ENCODE results near the gene TMEM255B.
"Not testable (repeated sequence)": the region's sequence is repeated elsewhere in the genome, so short reads cannot be mapped to it uniquely, and the experiment has no call there.

- TF ChIP-seq USF2 (IDR thresholded peaks at IDR 0.05; ENCODE audit: low read depth, low read length); CTCF (conservative IDR thresholded peaks at IDR 0.05; ENCODE audit: low read depth, low read length): not testable (repeated sequence)
Observed at GRCh38 chr13:113795362-113795761, 36.3 kb downstream of the TMEM255B start.

Data from IMR-90 (cell line).